NK-92 (cell line): ENCODE data around the gene ARHGEF16.

Experiments used
- DNase-seq: peaks from one replicate; lab custom pipeline; 2025; ENCODE audit not compliant: unreplicated experiment; lab: John Stamatoyannopoulos, UW

The ARHGEF16 gene

GRCh38 chr1:3438661-3439180, 15.7 kb upstream of the ARHGEF16 start:
- no peak for DNase-seq

GRCh38 chr1:3439346-3440299, 14.8 kb upstream of the ARHGEF16 start:
- no peak for DNase-seq

- no peak for DNase-seq
Measured at GRCh38 chr1:3440300-3440681, 14.2 kb upstream of the ARHGEF16 start.

GRCh38 chr1:3440711-3441409, 13.6 kb upstream of the ARHGEF16 start:
- DNase-seq: no peak

GRCh38 chr1:3441410-3441847, 13.0 kb upstream of the ARHGEF16 start:
- no peak for DNase-seq

- DNase-seq: no peak
Measured at GRCh38 chr1:3441880-3442279, 12.6 kb upstream of the ARHGEF16 start.

GRCh38 chr1:3442331-3442730, 12.1 kb upstream of the ARHGEF16 start:
- no peak for DNase-seq

- no peak for DNase-seq
Measured at GRCh38 chr1:3442901-3443300, 11.6 kb upstream of the ARHGEF16 start.

- no peak for DNase-seq
Measured at GRCh38 chr1:3443807-3444206, 10.7 kb upstream of the ARHGEF16 start.

- DNase-seq: no peak
Measured at GRCh38 chr1:3444298-3444697, 10.2 kb upstream of the ARHGEF16 start.

- DNase-seq: no peak
Measured at GRCh38 chr1:3444736-3445135, 9.7 kb upstream of the ARHGEF16 start.

GRCh38 chr1:3450202-3450863, 4.1 kb upstream of the ARHGEF16 start:
- no peak for DNase-seq

GRCh38 chr1:3450983-3451382, 3.5 kb upstream of the ARHGEF16 start:
- DNase-seq: no peak

GRCh38 chr1:3451994-3452865, 2.2 kb upstream of the ARHGEF16 start:
- DNase-seq: no peak

GRCh38 chr1:3452866-3453175, 1.6 kb upstream of the ARHGEF16 start:
- DNase-seq: no peak

- no peak for DNase-seq
Measured at GRCh38 chr1:3453203-3453761, 1.2 kb upstream of the ARHGEF16 start.

- DNase-seq: no peak
Measured at GRCh38 chr1:3454811-3455618, 550 bp downstream of the ARHGEF16 start.

GRCh38 chr1:3455670-3456448, 1.4 kb downstream of the ARHGEF16 start:
- no peak for DNase-seq
